H1 (cell line): ENCODE measurements around the gene TNRC6C. TPM values are rescaled to one million over a fixed set of nuclear protein-coding genes. Genes with fewer than 3 reads are reported as not detected.

ENCODE experiments used
- CTCF ChIA-PET: fragments of 300-600 bp; sonication (Branson Sonifier 250); formaldehyde crosslinking; loops from one replicate; lab custom pipeline; 2021; ENCODE audit not compliant: partially characterized antibody; lab: Charles Lee
- POLR2A ChIA-PET: fragments of 300-600 bp; sonication (Branson Sonifier 250); formaldehyde crosslinking; loops from one replicate; lab custom pipeline; 2021; ENCODE audit warnings: inconsistent platforms; ENCODE audit not compliant: partially characterized antibody; lab: Charles Lee
- DNase-seq, 2 experiments: peaks; one replicate each; pipeline versions ENCODE4 v3.0.0 to v3.0.0-alpha.2; 2010 to 2022; ENCODE audit warnings: low spot score in 2 of 2, low read depth in 1 of 2, mixed read lengths in 1 of 2
- FAIRE-seq: peaks from 2 replicates; lab custom pipeline; 2011; peaks lifted over from hg19 to GRCh38; lab: Jason Lieb, UNC
- H2AFZ ChIP-seq: 2 replicates; pipeline ENCODE4 v1.8.1; 2012; ENCODE audit warnings: low read length, inconsistent platforms
- H2AK5ac ChIP-seq: 2 replicates; pipeline ENCODE4 v1.6.1; 2013; ENCODE audit warnings: low read depth, low read length
- H2BK120ac ChIP-seq: replicated peaks from 2 replicates; pipeline ENCODE3; 2013; ENCODE audit warnings: low read depth, low read length, inconsistent platforms
- H2BK12ac ChIP-seq: 2 replicates; pipeline ENCODE4 v1.6.1; 2013; ENCODE audit warnings: low read depth, low read length
- H2BK15ac ChIP-seq: 2 replicates; pipeline ENCODE4 v1.6.1; 2013; ENCODE audit warnings: low read length
- H2BK20ac ChIP-seq: 2 replicates; pipeline ENCODE4 v1.6.1; 2013; ENCODE audit warnings: low read length
- H2BK5ac ChIP-seq: 2 replicates; pipeline ENCODE4 v1.6.1; 2013; ENCODE audit warnings: low read depth, low read length
- H3K14ac ChIP-seq: 2 replicates; pipeline ENCODE4 v1.6.1; 2013; ENCODE audit warnings: inconsistent platforms; ENCODE audit not compliant: insufficient read length
- H3K18ac ChIP-seq: 2 replicates; pipeline ENCODE4 v1.6.1; 2013; ENCODE audit warnings: low read length; ENCODE audit errors: extremely low read depth
- H3K23ac ChIP-seq: 2 replicates; pipeline ENCODE4 v1.6.1; 2013; ENCODE audit warnings: inconsistent platforms; ENCODE audit not compliant: insufficient read length
- H3K23me2 ChIP-seq: 2 replicates; pipeline ENCODE4 v1.6.1; 2013; ENCODE audit warnings: low read depth, low read length
- H3K27ac ChIP-seq: 2 replicates; pipeline ENCODE4 v1.6.1; 2011; ENCODE audit warnings: low read depth, low read length, inconsistent platforms
- H3K27me3 ChIP-seq, 4 experiments: replicated peaks in 1 of 4; 1 replicate in 1 of 4; 2 replicates in 3 of 4; pipeline versions ENCODE4 v1.6.1 to v1.8.1; 2011 to 2013; ENCODE audit warnings: low read length in 3 of 4, mild to moderate bottlenecking in 3 of 4, inconsistent platforms in 2 of 4, mixed read lengths in 2 of 4, moderate library complexity in 1 of 4; ENCODE audit not compliant: control insufficient read depth in 3 of 4, insufficient read depth in 3 of 4; ENCODE audit errors: extremely low read depth in 1 of 4
- H3K36me3 ChIP-seq, 4 experiments: 2 replicates each; pipeline versions ENCODE4 v1.6.1 to v1.8.1; 2011 to 2013; ENCODE audit warnings: mild to moderate bottlenecking in 4 of 4, low read length in 3 of 4, moderate library complexity in 2 of 4, control low read depth in 1 of 4, inconsistent platforms in 1 of 4; ENCODE audit not compliant: insufficient read depth in 4 of 4, control insufficient read depth in 2 of 4
- H3K4ac ChIP-seq: replicated peaks from 2 replicates; pipeline ENCODE3; 2013; ENCODE audit warnings: low read length, low read depth, mixed read lengths, inconsistent platforms; ENCODE audit not compliant: insufficient read length
- H3K4me1 ChIP-seq, 4 experiments: replicated peaks in 1 of 4; 1 replicate in 1 of 4; 2 replicates in 3 of 4; pipeline versions ENCODE4 v1.6.1 to v1.8.1; 2011 to 2013; ENCODE audit warnings: low read length in 3 of 4, inconsistent platforms in 2 of 4, mixed read lengths in 1 of 4; ENCODE audit not compliant: insufficient read depth in 4 of 4, control insufficient read depth in 3 of 4
- H3K4me2 ChIP-seq, 2 experiments: 2 replicates each; pipeline versions ENCODE4 v1.6.1 to v1.8.1; 2011 to 2013; ENCODE audit warnings: low read depth in 2 of 2, low read length in 2 of 2, control low read depth in 1 of 2, inconsistent platforms in 1 of 2, mild to moderate bottlenecking in 1 of 2; ENCODE audit not compliant: insufficient read depth in 1 of 2
- H3K4me3 ChIP-seq, 4 experiments: fragments of 200-600, 300-600 bp in 1 of 4; sonication (generic), shearing (Covaris generic), sonication (Bioruptor Twin) in 1 of 4; 2 replicates each; pipeline versions ENCODE4 v1.5.1 to v1.8.1; 2011 to 2016; ENCODE audit warnings: low read length in 4 of 4, low read depth in 3 of 4, control low read depth in 2 of 4, inconsistent platforms in 2 of 4, mild to moderate bottlenecking in 2 of 4, mixed read lengths in 1 of 4, moderate library complexity in 1 of 4; ENCODE audit not compliant: insufficient read depth in 2 of 4; ENCODE audit errors: extremely low read depth in 1 of 4
- H3K56ac ChIP-seq: replicated peaks from 2 replicates; pipeline ENCODE3; 2013; ENCODE audit warnings: low read depth, mild to moderate bottlenecking, mixed read lengths, low read length, inconsistent platforms; ENCODE audit not compliant: insufficient read length
- H3K79me1 ChIP-seq: 2 replicates; pipeline ENCODE4 v1.6.1; 2013; ENCODE audit warnings: low read depth, low read length, control low read depth
- H3K79me2 ChIP-seq, 2 experiments: 2 replicates each; pipeline versions ENCODE4 v1.6.1 to v1.8.1; 2012 to 2013; ENCODE audit warnings: low read length in 2 of 2, mild to moderate bottlenecking in 2 of 2, inconsistent platforms in 1 of 2; ENCODE audit not compliant: insufficient read depth in 2 of 2, control insufficient read depth in 1 of 2
- H3K9ac ChIP-seq, 4 experiments: replicated peaks in 1 of 4; 1 replicate in 1 of 4; 2 replicates in 3 of 4; pipeline versions ENCODE4 v1.6.1 to v1.8.1; 2011 to 2013; ENCODE audit warnings: low read depth in 3 of 4, low read length in 3 of 4, control low read depth in 2 of 4, mild to moderate bottlenecking in 2 of 4, moderate library complexity in 2 of 4, inconsistent platforms in 1 of 4; ENCODE audit errors: extremely low read depth in 1 of 4
- H3K9me3 ChIP-seq, 2 experiments: 2 replicates each; pipeline versions ENCODE4 v1.6.1 to v1.8.1; 2012 to 2013; ENCODE audit warnings: mild to moderate bottlenecking in 2 of 2, moderate library complexity in 2 of 2, control low read depth in 1 of 2, inconsistent platforms in 1 of 2, low read depth in 1 of 2, low read length in 1 of 2, mixed read lengths in 1 of 2; ENCODE audit not compliant: insufficient read depth in 2 of 2
- H4K20me1 ChIP-seq, 2 experiments: replicated peaks in 1 of 2; 2 replicates each; pipeline versions ENCODE3 to v1.8.1; 2011 to 2013; ENCODE audit warnings: inconsistent platforms in 2 of 2, low read length in 2 of 2, mild to moderate bottlenecking in 1 of 2; ENCODE audit not compliant: insufficient read depth in 2 of 2, control insufficient read depth in 1 of 2
- H4K5ac ChIP-seq: 2 replicates; pipeline ENCODE4 v1.6.1; 2013; ENCODE audit warnings: low read length, low read depth, mixed read lengths, inconsistent platforms; ENCODE audit not compliant: insufficient read length
- H4K8ac ChIP-seq: 2 replicates; pipeline ENCODE4 v1.8.0; 2013; ENCODE audit warnings: mild to moderate bottlenecking, moderate library complexity, low read length, inconsistent platforms; ENCODE audit not compliant: insufficient read depth; ENCODE audit errors: extremely low read depth
- H4K91ac ChIP-seq: replicated peaks from 2 replicates; pipeline ENCODE3; 2013; ENCODE audit warnings: low read length, mixed read lengths, inconsistent platforms; ENCODE audit not compliant: insufficient read length
- GABPA ChIP-seq: IDR thresholded peaks from 2 replicates; pipeline ENCODE4 v1.6.1; 2011; ENCODE audit warnings: mild to moderate bottlenecking, low read length, moderate library complexity, borderline replicate concordance; ENCODE audit not compliant: insufficient read depth
- NRF1 ChIP-seq: IDR thresholded peaks from 2 replicates; pipeline ENCODE4 v1.6.1; 2011; ENCODE audit warnings: mild to moderate bottlenecking, low read depth, low read length, improper control_type of control experiment
- PHF8 ChIP-seq: fragments of 200-600 bp; sonication (generic); conservative IDR thresholded peaks from 2 replicates; pipeline ENCODE4 v1.7.1; 2012; ENCODE audit warnings: low read depth, mild to moderate bottlenecking, inconsistent platforms, low read length, moderate library complexity
- POLR2AphosphoS5 ChIP-seq: IDR thresholded peaks from 2 replicates; pipeline ENCODE4 v1.6.1; 2011; ENCODE audit warnings: low read depth, low read length
- RXRA ChIP-seq: IDR thresholded peaks from 2 replicates; pipeline ENCODE4 v1.6.1; 2011; ENCODE audit warnings: low read depth, mild to moderate bottlenecking, low read length, moderate library complexity; ENCODE audit not compliant: insufficient read depth
- SAP30 ChIP-seq: fragments of 300-600 bp; sonication (generic); IDR thresholded peaks from 2 replicates; pipeline ENCODE4 v1.7.1; 2012; ENCODE audit warnings: low read length, moderate library complexity, mild to moderate bottlenecking, inconsistent platforms; ENCODE audit not compliant: insufficient read depth, insufficient replicate concordance
- SIN3A ChIP-seq, 2 experiments: IDR thresholded peaks in 1 of 2; conservative IDR thresholded peaks in 1 of 2; 2 replicates each; pipeline ENCODE4 v1.6.1; 2011 to 2012; ENCODE audit warnings: low read length in 2 of 2, improper control_type of control experiment in 1 of 2, low read depth in 1 of 2, mild to moderate bottlenecking in 1 of 2
- SIRT6 ChIP-seq: IDR thresholded peaks from one replicate; pipeline ENCODE4 v1.7.1; 2012; ENCODE audit warnings: low read length, inconsistent platforms
- SIX5 ChIP-seq: IDR thresholded peaks from 2 replicates; pipeline ENCODE4 v1.6.1; 2011; ENCODE audit warnings: mild to moderate bottlenecking, low read depth, low read length
- polyA plus RNA-seq, 7 experiments: library from polyadenylated mRNA; depleted of rRNA in 3 of 7; stranded (reverse) in 5 of 7; unstranded in 2 of 7; fragments of >200 nt in 5 of 7; fragments of 200-250 nt in 2 of 7; gene quantifications; 1 replicate in 5 of 7; 2 replicates in 1 of 7; 4 replicates in 1 of 7; pipeline versions ENCODE4 v1.2.1 to v1.2.3, GENCODE V29; 2011 to 2013; ENCODE audit warnings: missing spikeins in 2 of 7, mixed read lengths in 2 of 7
- total RNA-seq: library from RNA; stranded (reverse); fragmentation: NEBNext Ultra II Directional; extraction: Animal tissue kit (Norgen Biotek cat#: 25700); gene quantifications from 2 replicates; pipeline ENCODE4 v1.2.1, GENCODE V29; 2021
- TF ChIP-seq, protein P1 (sequence below), 3 experiments: IDR thresholded peaks; 1 replicate in 2 of 3; 2 replicates in 1 of 3; pipeline versions ENCODE4 v1.5.1 to v1.6.1; 2011; ENCODE audit warnings: low read length in 3 of 3, mild to moderate bottlenecking in 3 of 3, inconsistent platforms in 2 of 3, low read depth in 1 of 3, moderate library complexity in 1 of 3; ENCODE audit not compliant: insufficient read depth in 1 of 3; ENCODE audit errors: control extremely low read depth in 1 of 3

Gene TNRC6C
- total and polyA plus RNA-seq, 2 of the 8 experiments (the other 6 are each of a cell fraction or from before 2014, with no cell fraction given): 2.8 to 28.9 TPM

DNA sequence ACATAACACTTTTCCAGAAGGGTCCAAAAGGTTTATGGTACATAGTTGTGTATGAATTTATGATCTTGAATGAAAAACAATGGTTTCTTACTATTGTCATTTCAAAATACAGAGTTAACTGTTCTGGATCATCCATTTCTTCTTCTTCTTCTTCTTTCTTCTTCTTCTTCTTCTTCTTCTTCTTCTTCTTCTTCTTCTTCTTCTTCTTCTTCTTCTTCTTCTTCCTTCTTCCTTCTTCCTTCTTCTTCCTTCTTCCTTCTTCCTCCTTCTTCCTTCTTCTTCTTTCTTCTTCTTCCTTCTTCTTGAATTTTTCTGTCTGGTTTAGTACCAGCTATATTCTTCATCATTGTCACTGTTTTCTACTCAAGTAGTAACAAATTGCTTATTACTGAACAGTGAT lies 47.8 kb downstream of the TNRC6C start:
- no peak overlapping the region for H3K56ac ChIP-seq
- no peak overlapping the region for H3K9ac ChIP-seq
- H3K4me1 ChIP-seq: peaks cover 0 to 11% (median 3%) of the 10 kb centered on the region in 4 experiments; a peak in 3 of 7 replicates
- no peak overlapping the region for H2BK12ac ChIP-seq
- no peak overlapping the region for H3K4me3 ChIP-seq
- H3K23me2 ChIP-seq: no peaks in the 10 kb centered on the region
- H3K23ac ChIP-seq: no peak overlapping the region
- no peaks in the 10 kb centered on the region for H3K27me3 ChIP-seq
- H3K36me3 ChIP-seq: peaks cover 0 to 7% (median 0%) of the 10 kb centered on the region in 4 experiments; a peak in 2 of 8 replicates
- H4K20me1 ChIP-seq: no peaks in the 10 kb centered on the region
- no peak overlapping the region for H3K14ac ChIP-seq
- H2BK5ac ChIP-seq: no peak overlapping the region
- FAIRE-seq (no peak), DNase-seq (no peak)
- H3K4me2 ChIP-seq: no peak overlapping the region
- H4K8ac ChIP-seq: no peak overlapping the region
- H2BK120ac ChIP-seq: no peak overlapping the region
- H4K5ac ChIP-seq: no peak overlapping the region
- no peak overlapping the region for H3K4ac ChIP-seq
- H4K91ac ChIP-seq: no peak overlapping the region
- no peaks in the 10 kb centered on the region; the same call in 1 of the 2 replicates for H3K79me1 ChIP-seq
- no peak overlapping the region for H2AK5ac ChIP-seq
- H3K9me3 ChIP-seq: no peaks in the 10 kb centered on the region
- peaks cover 0 to 18% of the 10 kb centered on the region in 2 experiments; a peak in 2 of 4 replicates for H3K79me2 ChIP-seq
- H2BK15ac ChIP-seq: no peak overlapping the region
- H3K27ac ChIP-seq: no peak overlapping the region
- H2AFZ ChIP-seq: no peak overlapping the region
- no peak overlapping the region for H3K18ac ChIP-seq
- ChIA-PET POLR2A (interaction anchor here (0.7 kb wide), 1 partner anchor 9 kb away, joined by 3 read pairs; no protein-coding TSS in a partner anchor), CTCF (interaction anchor here (3.8 kb wide), 1 partner anchor 12 kb away, joined by 22 read pairs; no protein-coding TSS in a partner anchor)
- no peak overlapping the region for H2BK20ac ChIP-seq
- TF ChIP-seq NRF1 (no peak), PHF8 (no peak), SIN3A (conservative IDR thresholded peaks at IDR 0.05 in 1 of 2, IDR thresholded peaks at IDR 0.05 in 1 of 2; ENCODE audit: low read depth in 1 of 2, low read length in 2 of 2) (no peak), GABPA (no peak), RXRA (no peak), POLR2AphosphoS5 (no peak), SAP30 (no peak), SIRT6 (no peak), SIX5 (no peak)
- TF ChIP-seq, protein P1, sequence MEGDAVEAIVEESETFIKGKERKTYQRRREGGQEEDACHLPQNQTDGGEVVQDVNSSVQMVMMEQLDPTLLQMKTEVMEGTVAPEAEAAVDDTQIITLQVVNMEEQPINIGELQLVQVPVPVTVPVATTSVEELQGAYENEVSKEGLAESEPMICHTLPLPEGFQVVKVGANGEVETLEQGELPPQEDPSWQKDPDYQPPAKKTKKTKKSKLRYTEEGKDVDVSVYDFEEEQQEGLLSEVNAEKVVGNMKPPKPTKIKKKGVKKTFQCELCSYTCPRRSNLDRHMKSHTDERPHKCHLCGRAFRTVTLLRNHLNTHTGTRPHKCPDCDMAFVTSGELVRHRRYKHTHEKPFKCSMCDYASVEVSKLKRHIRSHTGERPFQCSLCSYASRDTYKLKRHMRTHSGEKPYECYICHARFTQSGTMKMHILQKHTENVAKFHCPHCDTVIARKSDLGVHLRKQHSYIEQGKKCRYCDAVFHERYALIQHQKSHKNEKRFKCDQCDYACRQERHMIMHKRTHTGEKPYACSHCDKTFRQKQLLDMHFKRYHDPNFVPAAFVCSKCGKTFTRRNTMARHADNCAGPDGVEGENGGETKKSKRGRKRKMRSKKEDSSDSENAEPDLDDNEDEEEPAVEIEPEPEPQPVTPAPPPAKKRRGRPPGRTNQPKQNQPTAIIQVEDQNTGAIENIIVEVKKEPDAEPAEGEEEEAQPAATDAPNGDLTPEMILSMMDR (IDR thresholded peaks at IDR 0.05; ENCODE audit: control extremely low read depth in 1 of 3, insufficient read depth in 1 of 3, low read depth in 1 of 3, low read length in 3 of 3): no peak
